HG03066 (cell line): ENCODE measurements around the gene APLNR.

Experiments used
- ATAC-seq: cut with Tn5 transposase; IDR thresholded peaks from one replicate; pipeline ENCODE4 v1.9.1; 2021; ENCODE audit warnings: low read depth; ENCODE audit not compliant: unreplicated experiment

Gene APLNR

GRCh38 chr11:57219021-57219627 lies 17.9 kb downstream of the APLNR start:
- no peak for ATAC-seq

- ATAC-seq, result no peak
Observed at GRCh38 chr11:57217053-57217452, 20.0 kb downstream of the APLNR start.

GRCh38 chr11:57216463-57216862 lies 20.6 kb downstream of the APLNR start:
- ATAC-seq, result no peak

- ATAC-seq, result no peak
Observed at GRCh38 chr11:57214494-57214893, 22.6 kb downstream of the APLNR start.

GRCh38 chr11:57214098-57214417 lies 23.0 kb downstream of the APLNR start:
- ATAC-seq, result no peak

- no peak for ATAC-seq
Observed at GRCh38 chr11:57213342-57214097, 23.5 kb downstream of the APLNR start.

- no peak for ATAC-seq
Observed at GRCh38 chr11:57210781-57211180, 26.3 kb downstream of the APLNR start.

GRCh38 chr11:57207168-57207567 lies 29.9 kb downstream of the APLNR start:
- no peak for ATAC-seq

- no peak for ATAC-seq
Observed at GRCh38 chr11:57205041-57205641, 31.9 kb downstream of the APLNR start.

- no peak for ATAC-seq
Observed at GRCh38 chr11:57203882-57204480, 33.1 kb downstream of the APLNR start.

GRCh38 chr11:57203359-57203758 lies 33.7 kb downstream of the APLNR start:
- no peak for ATAC-seq

GRCh38 chr11:57202281-57202680 lies 34.8 kb downstream of the APLNR start:
- ATAC-seq, result no peak

GRCh38 chr11:57200917-57201316 lies 36.1 kb downstream of the APLNR start:
- no peak for ATAC-seq

GRCh38 chr11:57199330-57199729 lies 37.7 kb downstream of the APLNR start:
- ATAC-seq, result no peak

- no peak for ATAC-seq
Observed at GRCh38 chr11:57197762-57198161, 39.3 kb downstream of the APLNR start.

GRCh38 chr11:57196596-57196995 lies 40.5 kb downstream of the APLNR start:
- no peak for ATAC-seq

- ATAC-seq, result no peak
Observed at GRCh38 chr11:57192316-57192715, 44.7 kb downstream of the APLNR start.

GRCh38 chr11:57191311-57192219 lies 45.5 kb downstream of the APLNR start:
- ATAC-seq, result no peak

- ATAC-seq, result no peak
Observed at GRCh38 chr11:57190548-57190947, 46.5 kb downstream of the APLNR start.
